ENCODE measurements around the gene DCTN2. TPM values are rescaled to one million over a fixed set of nuclear protein-coding genes. Genes with fewer than 3 reads are reported as not detected.

The DCTN2 gene
- total and polyA plus RNA-seq, 4 donors = 122 to 159 (median 133) TPM

GRCh38 chr12:57523706-57524614, 23.0 kb downstream of the DCTN2 start:
- intact Hi-C loops (cut with DNase I) = loop anchor here in 1 of 2 donors (2.0 kb wide), 1 partner anchor 23 kb away; the partner anchor contains the start of gene DCTN2
- H3K4me1 ChIP-seq (ENCODE audit: control insufficient read depth in 1 of 2, insufficient read depth in 2 of 2, low read length in 2 of 2) = peaks cover 0 to 2% of the 10 kb centered on the region in 2 donors
- no peak for DNase-seq

GRCh38 chr12:57522887-57523705, 23.9 kb downstream of the DCTN2 start:
- Histone ChIP-seq H3K27ac (ENCODE audit: low read depth in 1 of 2, low read length in 2 of 2) (peak overlapping the region; percentile 53 to 84), H3K9me3 (ENCODE audit: control insufficient read depth, low read length) (no peaks in the 10 kb centered on the region), H3K36me3 (ENCODE audit: control insufficient read depth in 1 of 2, insufficient read depth in 2 of 2, low read length in 1 of 2) (peaks cover 0 to 4% of the 10 kb centered on the region in 2 donors), H3K4me1 (ENCODE audit: control insufficient read depth in 1 of 2, insufficient read depth in 2 of 2, low read length in 2 of 2) (peaks cover 1 to 2% of the 10 kb centered on the region in 2 donors), H3K4me3 (ENCODE audit: low read length in 2 of 2) (peak overlapping the region; percentile 76 to 86), H3K27me3 (ENCODE audit: control insufficient read depth in 1 of 2, insufficient read depth in 2 of 2, low read length in 1 of 2) (no peaks in the 10 kb centered on the region)
- ATAC-seq (ENCODE audit: low FRiP score) = no peak
- intact Hi-C loops (cut with DNase I) = no loop called here
- WGBS, 2 donors = 1% methylated on average over 16 to 38 of the region's 38 CpGs
- DNase-seq = peak; percentile 86 to 88

More at GRCh38 chr12:57523706-57524614, 23.0 kb downstream of the DCTN2 start:
- H3K27ac ChIP-seq (ENCODE audit: low read depth in 1 of 2, low read length in 2 of 2) = no peak overlapping the region
- H3K9me3 ChIP-seq (ENCODE audit: control insufficient read depth, low read length) = no peaks in the 10 kb centered on the region
- no peak for ATAC-seq (ENCODE audit: low FRiP score)
- H3K36me3 ChIP-seq (ENCODE audit: control insufficient read depth in 1 of 2, insufficient read depth in 2 of 2, low read length in 1 of 2) = peaks cover 0 to 4% of the 10 kb centered on the region in 2 donors
- 61 to 63% methylated on average over 14 of the region's 14 CpGs for WGBS, 2 donors
- peak overlapping the region; percentile 76 to 86 for H3K4me3 ChIP-seq (ENCODE audit: low read length in 2 of 2)
- no peaks in the 10 kb centered on the region for H3K27me3 ChIP-seq (ENCODE audit: control insufficient read depth in 1 of 2, insufficient read depth in 2 of 2, low read length in 1 of 2)

DNA sequence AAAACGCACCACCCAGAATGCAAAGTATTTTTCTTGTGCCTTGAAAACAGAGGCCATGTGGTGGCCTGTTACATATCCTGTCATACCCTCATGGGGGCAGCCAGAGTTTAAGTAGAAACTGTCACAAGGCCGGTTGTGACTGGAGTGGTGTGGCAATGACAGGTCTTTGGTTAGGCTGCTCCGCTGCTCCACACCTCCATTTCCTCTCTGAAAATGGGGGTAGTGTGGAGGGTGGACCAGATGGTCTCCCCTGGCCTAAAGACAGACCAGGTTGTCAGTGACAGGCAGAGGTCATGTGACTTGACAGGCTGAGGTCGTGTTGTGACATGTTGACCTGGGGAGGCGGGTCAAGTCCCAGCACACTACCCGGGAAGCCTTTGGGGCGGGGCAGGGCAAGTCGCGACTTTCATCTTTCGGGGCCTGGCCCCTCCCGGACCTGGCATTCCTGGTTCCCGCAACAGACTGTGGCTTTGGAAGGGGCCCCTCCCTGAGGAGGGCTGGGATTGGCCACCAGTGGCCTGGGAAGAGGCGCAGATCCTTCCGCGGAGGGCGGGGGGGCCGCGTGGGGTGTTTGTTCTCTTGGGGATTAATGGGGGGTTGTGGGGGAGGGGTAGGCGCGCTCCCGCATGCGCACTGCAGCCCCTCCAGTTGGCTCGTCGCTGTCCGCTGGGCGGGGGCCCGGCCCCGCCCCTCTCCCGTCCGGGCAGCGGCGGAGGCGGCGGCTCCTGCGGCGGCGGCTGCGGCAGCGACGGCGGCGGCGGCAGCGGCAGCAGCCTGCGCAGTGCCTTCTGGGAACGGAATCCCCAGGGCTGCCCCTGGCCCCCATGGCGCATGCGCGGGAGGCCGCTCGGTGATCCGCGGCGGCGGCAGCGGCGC, 24.7 kb downstream of the DCTN2 start, which contains the start of gene MBD6:
TSS of gene MBD6 (plus strand) at position 814 of the 876 bp plus-strand sequence. CDS start 1,480 bp downstream, outside the sequence.
- Histone ChIP-seq H3K27ac (ENCODE audit: low read depth in 1 of 2, low read length in 2 of 2) (peak within 1 kb of the TSS; percentile 88 to 89), H3K36me3 (ENCODE audit: control insufficient read depth in 1 of 2, insufficient read depth in 2 of 2, low read length in 1 of 2) (peaks cover 0 to 5% of the 10 kb centered on the region in 2 donors), H3K4me1 (ENCODE audit: control insufficient read depth in 1 of 2, insufficient read depth in 2 of 2, low read length in 2 of 2) (peaks cover 1 to 2% of the 10 kb centered on the region in 2 donors), H3K27me3 (ENCODE audit: control insufficient read depth in 1 of 2, insufficient read depth in 2 of 2, low read length in 1 of 2) (no peaks in the 10 kb centered on the region), H3K9me3 (ENCODE audit: control insufficient read depth, low read length) (no peaks in the 10 kb centered on the region), H3K4me3 (ENCODE audit: low read length in 2 of 2) (peak within 1 kb of the TSS; percentile 76 to 86)
- peak; percentile 94 to 97 for DNase-seq
- ATAC-seq (ENCODE audit: low FRiP score) = peak; percentile 68
- intact Hi-C loops (cut with DNase I) = no loop called here
- WGBS, 2 donors = 1 to 3% methylated on average over 15 to 57 of the region's 57 CpGs

DNA sequence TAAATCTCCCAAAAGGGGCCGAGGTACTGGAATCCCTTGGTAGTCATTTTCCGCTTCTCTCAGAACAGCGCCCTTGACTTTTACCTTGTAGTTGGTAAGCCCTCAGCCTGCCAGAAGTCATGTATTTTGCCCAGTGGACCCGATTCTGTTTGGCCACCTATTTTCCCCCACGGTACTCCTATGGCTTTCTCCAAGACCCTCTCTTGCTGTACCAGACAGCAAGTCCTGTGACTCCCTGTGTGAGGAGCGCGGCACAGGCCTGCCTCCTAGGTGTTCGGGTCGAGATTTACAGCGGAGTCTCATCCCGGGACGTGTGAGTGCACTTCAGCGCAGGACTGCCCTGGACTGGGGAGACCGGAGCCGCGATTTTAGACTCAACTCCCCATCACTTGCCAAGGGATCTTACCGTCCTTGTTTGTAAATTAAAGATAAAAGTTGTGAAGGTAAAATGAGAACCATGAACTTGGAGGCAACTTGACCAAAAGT, 25.4 kb downstream of the DCTN2 start:
- peaks cover 0 to 9% of the 10 kb centered on the region in 2 donors for H3K36me3 ChIP-seq (ENCODE audit: control insufficient read depth in 1 of 2, insufficient read depth in 2 of 2, low read length in 1 of 2)
- WGBS, 2 donors = 38 to 41% methylated on average over 17 of the region's 17 CpGs
- H3K27ac ChIP-seq (ENCODE audit: low read depth in 1 of 2, low read length in 2 of 2) = peak overlapping the region; percentile 88 to 89
- H3K27me3 ChIP-seq (ENCODE audit: control insufficient read depth in 1 of 2, insufficient read depth in 2 of 2, low read length in 1 of 2) = no peaks in the 10 kb centered on the region
- ATAC-seq (ENCODE audit: low FRiP score) (no peak), DNase-seq (peak in 1 of 2 donors; percentile 61)
- H3K9me3 ChIP-seq (ENCODE audit: control insufficient read depth, low read length) = no peaks in the 10 kb centered on the region
- intact Hi-C loops (cut with DNase I) = no loop called here
- no peak overlapping the region for H3K4me3 ChIP-seq (ENCODE audit: low read length in 2 of 2)
- H3K4me1 ChIP-seq (ENCODE audit: control insufficient read depth in 1 of 2, insufficient read depth in 2 of 2, low read length in 2 of 2) = peaks cover 1 to 2% of the 10 kb centered on the region in 2 donors

GRCh38 chr12:57520053-57520818, 26.8 kb downstream of the DCTN2 start, which contains the start of gene DDIT3:
TSS of gene DDIT3 (minus strand) at chr12:57520514. CDS start at chr12:57517406, 3,108 bp downstream.
- Histone ChIP-seq H3K27ac (ENCODE audit: low read depth in 1 of 2, low read length in 2 of 2) (peak within 1 kb of the TSS; percentile 71 to 93), H3K4me1 (ENCODE audit: control insufficient read depth in 1 of 2, insufficient read depth in 2 of 2, low read length in 2 of 2) (peaks cover 1 to 2% of the 10 kb centered on the region in 2 donors), H3K36me3 (ENCODE audit: control insufficient read depth in 1 of 2, insufficient read depth in 2 of 2, low read length in 1 of 2) (peaks cover 0 to 7% of the 10 kb centered on the region in 2 donors), H3K9me3 (ENCODE audit: control insufficient read depth, low read length) (no peaks in the 10 kb centered on the region), H3K27me3 (ENCODE audit: control insufficient read depth in 1 of 2, insufficient read depth in 2 of 2, low read length in 1 of 2) (no peaks in the 10 kb centered on the region), H3K4me3 (ENCODE audit: low read length in 2 of 2) (peak within 1 kb of the TSS; percentile 89 to 95)
- intact Hi-C loops (cut with DNase I) = no loop called here
- DNase-seq (peak; percentile 100), ATAC-seq (ENCODE audit: low FRiP score) (peak; percentile 94)
- 0 to 1% methylated on average over 42 to 52 of the region's 52 CpGs for WGBS, 2 donors

GRCh38 chr12:57519796-57520052, 27.3 kb downstream of the DCTN2 start:
- Histone ChIP-seq H3K27me3 (ENCODE audit: control insufficient read depth in 1 of 2, insufficient read depth in 2 of 2, low read length in 1 of 2) (no peaks in the 10 kb centered on the region), H3K36me3 (ENCODE audit: control insufficient read depth in 1 of 2, insufficient read depth in 2 of 2, low read length in 1 of 2) (peaks cover 0 to 13% of the 10 kb centered on the region in 2 donors), H3K9me3 (ENCODE audit: control insufficient read depth, low read length) (no peaks in the 10 kb centered on the region), H3K27ac (ENCODE audit: low read depth in 1 of 2, low read length in 2 of 2) (peak overlapping the region; percentile 71 to 93), H3K4me1 (ENCODE audit: control insufficient read depth in 1 of 2, insufficient read depth in 2 of 2, low read length in 2 of 2) (peaks cover 1 to 2% of the 10 kb centered on the region in 2 donors), H3K4me3 (ENCODE audit: low read length in 2 of 2) (peak overlapping the region; percentile 89 to 95)
- ATAC-seq (ENCODE audit: low FRiP score) (no peak), DNase-seq (peak in 1 of 2 donors; percentile 80)
- intact Hi-C loops (cut with DNase I) = no loop called here
- WGBS, 2 donors = 0 to 1% methylated on average over 8 of the region's 8 CpGs

DNA sequence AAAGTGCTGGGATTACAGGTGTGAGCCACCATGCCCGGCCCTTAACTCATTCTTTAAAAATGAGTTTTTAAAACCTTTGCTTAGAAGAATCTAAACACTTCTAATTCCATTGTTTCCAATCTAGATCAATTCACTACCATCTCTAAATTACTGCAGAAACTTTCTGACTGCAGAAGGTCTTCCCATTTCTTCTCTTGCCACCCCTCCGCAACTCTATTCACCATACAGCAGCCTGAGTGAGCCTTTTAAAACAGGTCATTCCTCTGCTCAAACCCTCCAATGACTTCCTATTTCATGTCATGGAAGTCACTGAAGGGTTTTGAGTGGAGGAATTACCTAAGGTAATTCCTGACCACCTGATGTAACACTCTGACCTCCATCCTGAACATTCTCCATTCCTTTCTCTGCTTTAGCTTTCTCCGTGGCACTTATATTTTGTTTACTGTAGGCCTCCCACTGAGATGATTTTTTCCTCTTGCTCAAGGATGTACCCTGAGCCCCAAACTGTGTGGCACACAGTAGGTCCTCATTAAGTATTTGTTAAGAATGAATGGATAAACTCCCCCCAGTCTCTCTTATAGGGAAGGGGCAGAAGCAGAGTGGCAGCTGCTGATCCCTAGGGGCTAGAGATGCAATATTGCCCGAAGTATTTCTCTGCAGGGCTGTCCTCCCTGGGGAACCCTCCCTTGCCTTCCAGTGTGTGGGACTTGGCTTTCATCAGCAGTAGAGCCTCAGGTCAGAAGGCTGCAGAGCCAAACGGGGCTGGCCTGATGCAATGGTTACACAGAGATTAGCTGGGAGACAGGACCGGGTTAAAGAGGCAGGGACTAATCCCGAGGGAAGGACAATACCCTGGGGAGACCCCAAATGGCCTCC, 27.8 kb downstream of the DCTN2 start:
- Histone ChIP-seq H3K27ac (ENCODE audit: low read depth in 1 of 2, low read length in 2 of 2) (peak overlapping the region in 1 of 2 donors; percentile 93), H3K4me3 (ENCODE audit: low read length in 2 of 2) (peak overlapping the region; percentile 89 to 95), H3K4me1 (ENCODE audit: control insufficient read depth in 1 of 2, insufficient read depth in 2 of 2, low read length in 2 of 2) (peaks cover 1 to 2% of the 10 kb centered on the region in 2 donors), H3K27me3 (ENCODE audit: control insufficient read depth in 1 of 2, insufficient read depth in 2 of 2, low read length in 1 of 2) (no peaks in the 10 kb centered on the region), H3K36me3 (ENCODE audit: control insufficient read depth in 1 of 2, insufficient read depth in 2 of 2, low read length in 1 of 2) (peaks cover 0 to 15% of the 10 kb centered on the region in 2 donors), H3K9me3 (ENCODE audit: control insufficient read depth, low read length) (no peaks in the 10 kb centered on the region)
- peak in 1 of 2 donors; percentile 67 for DNase-seq
- intact Hi-C loops (cut with DNase I) = no loop called here
- ATAC-seq (ENCODE audit: low FRiP score) = no peak
- WGBS, 2 donors = 25 to 26% methylated on average over 7 of the region's 7 CpGs

Data from aorta (tissue), 5 donors.